ENCODE results near the gene MAGI2.

GRCh38 chr7:78571292-78571691, 882.2 kb downstream of the MAGI2 start:
- no peak for TF ChIP-seq CTCF (IDR thresholded peaks at IDR 0.05 in 2 of 3, conservative IDR thresholded peaks at IDR 0.05 in 1 of 3; ENCODE audit: borderline replicate concordance in 1 of 3, insufficient read depth in 1 of 3, low read depth in 2 of 3, low read length in 2 of 3)
- no peak for TF ChIP-seq EZH2 (IDR thresholded peaks at IDR 0.05)
- no peak for TF ChIP-seq RAD21 (IDR thresholded peaks at IDR 0.05; ENCODE audit: low read depth)
- TF ChIP-seq YY1 (IDR thresholded peaks at IDR 0.05; ENCODE audit: extremely low read depth, insufficient replicate concordance, low read depth, low read length), result no peak
- TF ChIP-seq EGR1 (IDR thresholded peaks at IDR 0.05; ENCODE audit: low read depth), result no peak
- no peak for TF ChIP-seq POLR2A (IDR thresholded peaks at IDR 0.05; ENCODE audit: borderline replicate concordance, extremely low read depth, insufficient read depth, insufficient read length)
